ENCODE data around the gene ENDOV.

- TF ChIP-seq CTCF (conservative IDR thresholded peaks at IDR 0.05 in 1 of 2, IDR thresholded peaks at IDR 0.05 in 1 of 2; ENCODE audit: low read depth in 1 of 2, low read length in 2 of 2) (no peak), EZH2 (IDR thresholded peaks at IDR 0.05; ENCODE audit: low read length, missing control alignments) (no peak)
Measured at GRCh38 chr17:80430446-80431245, 15.7 kb downstream of the ENDOV start.

Data from fibroblast of lung (primary cell).